ENCODE results near the gene ARFGAP3.

GRCh38 chr22:42876041-42876440 lies 19.0 kb upstream of the ARFGAP3 start:
- no peak for TF ChIP-seq ELF4 (IDR thresholded peaks at IDR 0.05)
- TF ChIP-seq NFRKB (IDR thresholded peaks at IDR 0.05), result no peak
